ENCODE data around the gene TRIM47.

TRIM47 gene

DNA sequence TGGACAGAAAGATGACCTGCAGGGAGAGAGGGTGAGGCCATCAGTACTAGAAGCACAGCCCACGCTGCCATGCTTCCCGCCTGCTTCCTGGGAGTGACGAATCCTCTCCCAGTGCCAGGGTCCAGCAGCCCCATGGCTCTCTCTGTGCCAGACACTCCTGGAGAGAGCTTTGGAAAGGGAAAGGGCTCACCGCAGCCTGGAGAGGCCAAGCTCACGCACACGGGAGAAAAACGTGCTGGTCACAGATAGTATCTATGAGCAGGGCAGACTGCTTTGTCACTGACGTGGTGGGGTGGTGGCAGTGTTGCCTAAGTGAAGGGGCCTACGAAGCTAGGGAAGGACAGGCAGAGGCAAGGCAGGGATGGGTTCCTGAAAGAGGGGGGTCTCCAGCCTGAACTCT is 28.7 kb downstream of the TRIM47 start:
- no peak for TF ChIP-seq CTCF (IDR thresholded peaks at IDR 0.05; ENCODE audit: insufficient read depth, missing control alignments)
- no peak for FAIRE-seq
- DNase-seq (ENCODE audit: insufficient read length, low spot score) = no peak

DNA sequence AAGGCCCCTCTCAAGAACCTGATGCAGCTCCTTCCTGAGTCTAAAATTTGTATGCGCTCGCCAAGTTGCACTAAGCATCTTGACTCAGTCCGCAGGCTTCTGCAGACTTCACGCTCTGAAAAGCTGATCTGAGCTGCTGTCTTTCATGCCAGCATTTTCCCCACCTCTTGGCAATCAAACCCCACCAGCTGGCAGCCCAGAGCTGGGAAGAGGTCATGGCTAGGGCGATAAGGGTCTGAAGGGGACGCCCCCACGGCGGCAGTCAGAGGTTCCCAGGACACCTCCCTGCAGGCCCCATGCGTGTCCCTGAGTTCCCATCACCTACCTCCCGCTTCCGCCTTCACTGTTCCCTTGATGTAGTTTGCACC is 29.1 kb downstream of the TRIM47 start:
- no peak for TF ChIP-seq CTCF (IDR thresholded peaks at IDR 0.05; ENCODE audit: insufficient read depth, missing control alignments)
- FAIRE-seq = no peak
- no peak for DNase-seq (ENCODE audit: insufficient read length, low spot score)

DNA sequence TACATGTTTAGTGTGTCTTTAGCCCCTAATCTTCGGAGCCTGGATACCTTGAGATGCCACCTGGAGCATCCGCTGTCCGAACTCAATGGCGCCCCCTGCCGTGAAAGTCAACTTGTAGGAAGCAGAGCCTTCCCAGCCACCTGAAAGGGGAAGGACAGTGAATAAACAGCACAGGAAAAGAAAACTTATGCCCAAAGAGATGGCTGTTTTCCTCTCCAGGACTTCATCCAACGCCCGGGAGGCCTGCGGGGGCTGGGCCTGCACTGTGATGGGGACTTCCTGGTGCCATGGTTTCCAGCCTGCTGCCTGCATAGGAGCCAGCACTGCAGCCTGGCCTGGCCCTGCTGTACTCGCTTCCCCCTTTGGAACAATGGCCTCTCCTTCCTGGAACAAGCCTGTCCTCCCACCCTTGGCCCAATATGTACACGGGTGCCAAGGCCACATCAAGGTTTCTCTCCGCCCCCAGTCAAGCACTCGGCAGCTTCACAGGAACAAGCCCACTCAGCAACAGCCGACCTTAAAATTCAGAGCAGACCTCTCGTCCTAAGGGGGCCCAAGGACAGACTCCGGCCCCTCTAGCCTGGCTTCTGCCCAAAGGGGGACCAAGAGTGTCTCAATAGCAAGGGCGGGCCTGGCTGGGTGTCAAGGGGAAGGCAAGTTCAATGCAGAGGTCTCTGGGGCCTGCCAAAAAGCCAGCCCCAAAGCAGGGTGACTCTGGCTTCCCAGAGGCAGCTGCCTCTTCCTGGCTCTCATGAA is 29.7 kb downstream of the TRIM47 start:
- TF ChIP-seq CTCF (IDR thresholded peaks at IDR 0.05; ENCODE audit: insufficient read depth, missing control alignments) = peak; percentile 82
- DNase-seq (ENCODE audit: insufficient read length, low spot score) = no peak
- FAIRE-seq = no peak

DNA sequence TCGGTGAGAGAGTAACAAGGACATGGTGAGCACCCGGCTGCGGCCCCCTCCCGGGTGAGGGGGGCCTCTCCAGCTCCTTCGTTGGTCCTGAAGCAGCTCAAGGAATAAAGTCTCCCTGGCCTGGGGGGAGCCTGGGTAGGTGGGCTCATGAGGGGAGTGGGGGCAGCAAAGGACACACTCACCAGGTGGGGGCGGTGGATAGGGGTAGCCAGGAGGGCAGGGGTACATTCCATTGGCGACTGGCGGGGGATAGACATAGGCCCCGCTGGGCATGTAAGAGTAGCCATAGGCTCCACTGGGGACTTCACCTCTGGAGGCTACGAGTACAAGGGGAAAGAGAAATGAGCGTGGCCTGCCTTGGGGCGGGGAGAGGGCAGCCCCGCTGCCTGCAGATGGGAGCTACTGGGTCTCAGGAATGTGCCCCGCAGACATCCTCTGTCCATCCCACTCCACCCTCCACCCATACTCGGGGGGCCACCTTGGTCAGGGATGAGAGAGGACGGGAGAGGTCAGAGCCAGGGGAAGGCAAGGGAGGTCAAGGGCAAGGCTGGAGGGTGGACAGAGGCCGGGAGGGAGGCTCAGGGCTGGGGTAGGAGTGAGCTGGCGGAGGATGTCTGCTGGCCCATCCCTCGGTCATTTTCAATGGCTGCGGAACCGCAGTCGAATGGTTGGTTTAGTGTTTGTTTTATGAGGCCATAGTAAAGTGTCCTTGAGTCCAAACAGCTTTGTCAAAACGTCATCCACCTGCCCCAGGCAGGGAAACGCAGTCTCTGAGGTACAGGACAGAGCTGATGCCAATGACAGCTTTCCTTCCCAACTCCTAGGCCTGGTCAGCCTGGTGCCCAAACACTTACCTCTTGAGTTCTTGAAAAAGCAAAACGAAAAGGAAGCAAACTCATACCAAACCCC is 30.5 kb downstream of the TRIM47 start:
- no peak for DNase-seq (ENCODE audit: insufficient read length, low spot score)
- no peak for TF ChIP-seq CTCF (IDR thresholded peaks at IDR 0.05; ENCODE audit: insufficient read depth, missing control alignments)
- no peak for FAIRE-seq

- no peak for TF ChIP-seq CTCF (IDR thresholded peaks at IDR 0.05; ENCODE audit: insufficient read depth, missing control alignments)
- DNase-seq (ENCODE audit: insufficient read length, low spot score) (no peak), FAIRE-seq (no peak)
These were observed 31.4 kb downstream of the TRIM47 start for GRCh38 chr17:75846692-75847613.

DNA sequence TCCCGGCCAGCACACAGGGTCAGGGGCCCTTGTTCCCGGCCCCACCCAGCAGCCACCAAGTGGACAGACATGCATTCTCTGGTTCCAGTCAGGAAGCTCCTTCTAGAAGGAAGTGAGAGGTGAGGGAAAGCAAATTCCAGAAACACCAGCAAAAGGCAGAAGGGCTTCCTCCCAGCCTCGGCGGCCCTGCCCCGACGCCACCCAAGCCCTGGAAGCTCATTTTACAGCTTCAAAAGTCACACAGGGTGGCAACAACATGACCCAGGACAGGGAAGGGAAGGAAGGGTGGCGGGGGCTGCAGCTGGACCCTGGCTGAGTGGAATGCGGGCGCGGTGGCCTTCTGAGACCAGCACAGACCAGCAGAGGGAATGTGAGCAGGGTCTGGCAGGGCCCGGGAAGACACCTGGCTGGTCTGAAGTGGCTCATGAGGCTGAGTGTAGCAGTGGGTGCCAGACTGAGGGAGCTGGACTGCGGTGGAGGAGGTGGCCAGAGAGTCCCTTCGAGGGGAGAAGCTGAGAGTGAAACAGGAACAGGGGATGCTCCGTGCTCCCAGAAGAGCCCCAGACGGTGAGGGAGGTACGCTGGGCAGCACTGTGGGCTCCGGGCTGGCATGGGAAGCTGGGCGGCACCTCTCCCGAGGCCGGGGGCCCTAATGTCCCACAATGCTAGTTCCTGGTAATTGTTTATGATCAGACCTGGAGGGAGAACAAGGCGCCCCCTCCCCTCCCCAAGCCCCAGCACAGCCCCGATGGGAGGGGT is 32.3 kb downstream of the TRIM47 start:
- DNase-seq (ENCODE audit: insufficient read length, low spot score) = no peak
- FAIRE-seq = no peak
- no peak for TF ChIP-seq CTCF (IDR thresholded peaks at IDR 0.05; ENCODE audit: insufficient read depth, missing control alignments)

Data from D721Med (cell line).